Embryonic facial prominence (tissue), 1 donor: ENCODE measurements around the gene UBASH3B.
"Not testable (repeated sequence)": the region's sequence is repeated elsewhere in the genome, so short reads cannot be mapped to it uniquely, and the experiment has no call there.

ENCODE experiments used
- DNase-seq: peaks from one replicate; pipeline ENCODE4 v3.0.0-alpha.2; 2016; ENCODE audit errors: extremely low spot score

The UBASH3B gene

GRCh38 chr11:122655527-122656072 lies at the start of gene UBASH3B:
Gene UBASH3B (plus strand): TSS chr11:122655722. CDS start chr11:122656050, 328 bp downstream.
- DNase-seq, result peak; percentile 69

- not testable (repeated sequence) for DNase-seq
Measured at GRCh38 chr11:122607162-122607561, 48.4 kb upstream of the UBASH3B start.

DNA sequence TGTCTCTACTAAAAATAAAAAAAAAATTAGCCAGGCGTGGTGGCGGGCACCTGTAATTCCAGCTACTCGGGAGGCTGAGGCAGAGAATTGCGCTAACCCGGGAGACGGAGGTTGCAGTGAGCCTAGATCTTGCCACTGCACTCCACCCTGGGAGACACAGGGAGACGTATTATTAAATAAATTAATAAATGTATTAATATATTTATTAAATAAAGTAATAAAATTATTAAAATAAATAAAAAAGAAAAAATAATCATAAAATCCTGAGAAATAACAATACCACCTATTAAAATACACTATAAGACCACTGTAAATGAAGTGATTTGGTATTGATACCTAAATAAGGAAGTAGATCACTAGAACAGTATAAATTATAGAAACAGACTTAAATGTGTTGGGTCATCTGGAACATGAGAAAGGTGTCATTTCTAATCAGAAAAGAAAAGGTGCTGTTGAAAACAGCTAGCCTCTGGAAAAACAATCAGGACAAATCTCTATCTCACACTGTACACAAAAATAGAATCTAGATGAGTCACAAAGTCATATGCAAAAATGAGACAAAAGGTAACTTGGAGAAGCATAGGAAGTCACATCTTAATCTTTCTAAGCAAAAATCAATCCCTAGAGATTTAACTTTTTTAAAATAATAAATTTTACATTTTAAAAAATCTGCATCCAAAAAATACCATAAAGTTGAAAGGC lies 43.2 kb upstream of the UBASH3B start:
- no peak for DNase-seq

- no peak for DNase-seq
Measured at GRCh38 chr11:122616718-122617117, 38.8 kb upstream of the UBASH3B start.

DNA sequence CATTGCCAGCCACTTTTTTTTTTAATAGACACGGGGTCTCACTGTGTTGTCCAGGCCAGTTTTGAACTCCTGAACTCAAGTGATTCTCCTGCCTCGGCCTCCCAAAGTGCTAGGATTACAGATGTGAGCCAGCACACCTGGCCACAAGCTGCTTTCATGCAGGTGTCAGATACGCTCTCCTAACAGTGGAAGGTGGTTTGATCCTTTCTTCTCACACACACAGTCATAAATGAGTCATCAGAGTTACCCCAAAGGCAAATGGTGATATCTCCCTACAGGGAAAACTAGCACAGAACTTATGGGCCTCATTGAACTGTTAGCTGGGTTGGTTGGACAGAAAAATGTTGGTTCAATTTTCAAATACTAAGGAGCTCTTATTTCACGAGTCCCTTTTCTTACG lies 38.2 kb upstream of the UBASH3B start:
- DNase-seq, result no peak

- DNase-seq, result no peak
Measured at GRCh38 chr11:122617926-122618325, 37.6 kb upstream of the UBASH3B start.

- no peak for DNase-seq
Measured at GRCh38 chr11:122618927-122619326, 36.6 kb upstream of the UBASH3B start.

GRCh38 chr11:122619757-122620156 lies 35.8 kb upstream of the UBASH3B start:
- no peak for DNase-seq

- DNase-seq, result not testable (repeated sequence)
Measured at GRCh38 chr11:122625501-122625900, 30.0 kb upstream of the UBASH3B start.

GRCh38 chr11:122625976-122626665 lies 29.4 kb upstream of the UBASH3B start:
- no peak for DNase-seq

- no peak for DNase-seq
Measured at GRCh38 chr11:122627745-122628144, 27.8 kb upstream of the UBASH3B start.

DNA sequence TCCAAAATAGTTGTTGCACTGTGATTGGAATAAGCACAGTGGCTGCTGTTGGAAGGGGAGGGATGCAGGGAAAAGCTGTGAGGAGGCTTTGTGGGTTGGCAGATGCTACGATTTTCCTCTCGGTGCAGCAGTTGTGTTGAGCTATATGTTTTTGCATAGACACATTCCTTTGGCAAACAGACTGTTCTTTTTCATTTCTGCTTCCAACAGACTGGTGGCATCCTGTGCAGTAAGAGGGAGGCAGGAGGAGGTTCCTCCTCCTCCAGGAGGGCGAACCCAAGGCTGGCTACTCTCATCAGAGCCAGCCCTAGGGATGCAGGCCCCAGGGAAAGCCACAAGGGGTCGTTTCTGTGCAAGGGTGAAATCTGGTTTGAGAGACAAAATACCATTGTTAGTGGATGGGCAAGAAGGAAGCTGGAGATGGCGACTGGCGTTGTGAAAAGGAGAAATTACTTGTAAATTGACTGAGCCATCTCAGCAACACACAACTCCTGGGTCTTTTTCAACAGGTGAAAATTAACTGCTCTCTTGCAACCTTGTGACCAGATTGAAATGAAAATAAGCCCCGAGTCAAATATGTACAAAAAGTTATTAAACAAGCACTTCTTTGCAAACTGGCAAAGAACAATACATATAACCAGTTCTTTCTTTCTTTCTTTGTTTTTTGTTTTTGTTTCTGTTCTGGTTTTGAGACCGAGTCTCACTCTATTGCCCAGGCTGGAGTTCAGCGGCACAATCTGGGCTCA lies 26.5 kb upstream of the UBASH3B start:
- no peak for DNase-seq

DNA sequence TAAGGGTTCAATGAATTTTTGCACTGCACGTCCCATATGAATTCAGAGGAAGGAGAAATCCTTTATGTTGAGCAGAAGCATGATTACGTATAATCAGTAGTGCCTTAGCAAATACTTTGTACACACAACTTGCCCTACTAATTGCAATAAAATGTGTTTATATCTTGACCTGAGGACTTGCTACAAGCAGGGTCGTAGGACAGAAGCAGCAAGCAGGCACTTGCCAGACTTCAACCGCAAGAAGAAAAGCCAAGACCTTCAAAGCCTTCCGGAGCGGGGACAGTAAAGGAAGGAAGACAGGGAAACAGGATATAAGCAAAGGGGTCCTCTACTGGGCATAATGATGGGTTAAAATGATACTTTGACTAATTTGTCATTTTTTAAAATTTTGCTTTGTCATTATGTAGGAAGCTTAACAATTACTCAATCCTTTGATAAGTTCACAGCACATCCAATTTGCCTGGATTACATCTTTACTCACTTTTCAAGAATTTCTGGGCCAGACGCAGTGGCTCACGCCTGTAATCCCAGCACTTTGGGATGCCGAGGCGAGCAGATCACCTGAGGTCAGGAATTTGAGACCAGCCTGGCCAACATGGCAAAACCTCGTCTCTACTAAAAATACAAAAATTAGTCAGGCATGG lies 23.2 kb upstream of the UBASH3B start:
- no peak for DNase-seq

DNA sequence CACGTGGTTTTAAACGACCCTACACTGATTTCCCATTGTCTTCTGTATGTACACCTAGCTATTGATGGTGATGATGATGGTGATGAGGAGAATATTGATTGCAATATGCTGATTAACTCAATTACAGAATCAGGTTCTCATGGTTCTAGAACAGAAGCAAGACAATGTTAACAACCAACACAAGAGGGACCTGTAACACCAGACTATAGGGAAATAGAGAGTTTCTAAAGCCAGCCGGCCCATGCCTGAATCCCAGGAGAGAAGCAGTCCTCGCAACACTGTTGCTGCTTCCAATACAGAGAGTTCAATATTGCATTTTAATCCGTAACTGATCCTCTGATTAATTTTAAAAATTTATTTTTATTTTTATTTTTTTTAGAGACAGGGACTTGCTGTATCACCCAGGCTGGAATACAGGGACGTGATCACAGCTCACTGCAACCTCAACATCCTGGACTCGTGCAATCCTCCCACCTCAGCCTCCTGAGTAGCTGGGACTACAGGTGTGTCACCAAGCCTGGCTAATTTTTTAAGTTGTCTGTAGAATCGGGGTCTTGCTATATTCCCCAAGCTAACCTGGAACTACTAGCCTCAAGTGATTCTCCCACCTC lies 22.2 kb upstream of the UBASH3B start:
- DNase-seq, result peak; percentile 23

GRCh38 chr11:122634501-122634900 lies 21.0 kb upstream of the UBASH3B start:
- peak; percentile 37 for DNase-seq

DNA sequence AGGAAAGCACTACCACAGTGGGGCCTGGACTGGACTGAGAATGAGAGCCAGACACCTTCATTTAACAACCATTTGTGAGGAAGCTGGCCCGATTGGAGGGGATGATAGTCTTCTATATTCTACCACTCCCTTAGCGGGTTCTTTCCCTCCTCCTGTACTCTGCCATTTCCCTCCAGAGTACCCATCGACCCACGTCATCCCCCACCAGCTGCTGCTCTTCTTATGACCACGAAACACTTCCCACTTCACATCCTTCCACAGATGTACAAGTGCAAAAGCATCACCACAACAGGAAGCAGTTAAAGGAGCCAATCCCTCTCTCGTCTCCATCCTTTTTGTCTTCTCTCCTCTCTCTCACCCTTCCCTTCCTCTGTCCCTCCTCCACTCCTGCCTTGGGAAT lies 18.0 kb upstream of the UBASH3B start:
- no peak for DNase-seq

- no peak for DNase-seq
Measured at GRCh38 chr11:122642472-122642922, 13.0 kb upstream of the UBASH3B start.

DNA sequence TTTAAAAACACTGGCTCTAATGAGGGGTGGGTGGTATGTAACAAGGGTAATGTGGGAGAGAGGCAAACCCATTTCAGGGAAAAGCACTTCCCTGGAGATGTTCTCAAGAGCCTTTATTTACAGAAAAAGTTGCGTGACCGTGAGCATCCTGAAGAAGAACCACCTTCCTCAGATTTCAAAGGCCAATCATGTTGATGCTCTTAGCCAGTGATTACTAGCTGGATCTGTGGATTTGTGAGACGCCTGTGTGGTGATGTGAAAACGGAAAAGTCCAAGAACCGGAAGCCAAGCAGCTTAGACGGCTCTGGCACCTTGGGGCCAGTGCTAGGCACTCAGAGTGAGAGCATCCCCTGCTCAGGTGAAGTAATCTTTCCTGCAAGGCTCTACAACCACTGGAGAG lies 12.6 kb upstream of the UBASH3B start:
- DNase-seq, result no peak

- no peak for DNase-seq
Measured at GRCh38 chr11:122645847-122646246, 9.7 kb upstream of the UBASH3B start.

DNA sequence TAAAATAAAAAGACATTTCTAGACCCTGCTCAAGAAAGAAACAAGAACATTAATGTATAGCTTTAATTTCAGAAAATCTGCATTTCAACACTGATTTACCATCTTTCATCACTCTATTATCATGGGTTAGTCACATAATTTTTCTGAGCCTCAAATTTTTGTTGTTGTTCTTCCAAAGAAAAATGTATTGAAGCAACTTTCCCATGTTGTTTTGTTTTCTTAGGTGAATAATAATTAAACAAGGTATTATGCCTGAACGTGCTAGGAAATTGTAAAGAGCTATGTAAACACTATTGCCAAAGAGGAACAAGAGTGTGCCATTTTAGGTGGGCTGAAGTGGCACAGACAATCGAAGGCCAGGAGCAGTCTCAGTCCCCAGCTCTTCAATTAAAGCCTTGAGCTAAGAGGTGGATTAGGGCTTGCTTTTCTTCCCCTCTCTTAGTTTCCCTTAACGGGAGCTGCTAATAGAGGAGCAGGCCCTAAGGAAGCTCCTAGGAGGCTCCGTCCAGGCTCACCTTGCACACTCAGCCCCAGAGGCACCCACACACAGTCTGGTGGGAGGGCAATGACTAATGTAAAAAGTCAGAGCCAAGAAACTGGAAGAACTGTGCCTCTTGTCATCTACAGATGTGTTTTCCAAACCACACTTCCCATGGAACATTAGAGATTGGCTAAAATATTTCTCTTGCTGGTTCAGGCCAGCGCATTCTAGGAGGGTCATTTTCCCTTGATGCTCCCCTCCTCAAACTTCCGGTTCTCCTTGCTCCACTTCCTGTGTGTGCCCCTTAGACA lies 8.8 kb upstream of the UBASH3B start:
- no peak for DNase-seq
